BLaER1 treated with 17β-estradiol and CSF1 and Interleukin-3, amounts not matched to agents 10 nM and 100 nM (cell line): ENCODE data around the gene KLHL17.
"Not testable (repeated sequence)": the region's sequence is repeated elsewhere in the genome, so short reads cannot be mapped to it uniquely, and the experiment has no call there.

ENCODE experiments used
- H3K27ac ChIP-seq, 11 experiments: shearing (Covaris generic); formaldehyde crosslinking; 2 replicates each; pipeline ENCODE4 v1.8.1; 2022
- H3K27me3 ChIP-seq, 11 experiments: shearing (Covaris generic); formaldehyde crosslinking; 2 replicates each; pipeline ENCODE4 v1.8.1; 2022
- H3K36me3 ChIP-seq, 11 experiments: shearing (Covaris generic); formaldehyde crosslinking; 2 replicates each; pipeline ENCODE4 v1.8.1; 2022
- H3K4me1 ChIP-seq, 10 experiments: shearing (Covaris generic); formaldehyde crosslinking; 2 replicates each; pipeline ENCODE4 v1.8.1; 2022
- H3K4me2 ChIP-seq, 11 experiments: shearing (Covaris generic); formaldehyde crosslinking; 2 replicates each; pipeline ENCODE4 v1.8.1; 2022
- H3K4me3 ChIP-seq, 10 experiments: shearing (Covaris generic); formaldehyde crosslinking; 2 replicates each; pipeline ENCODE4 v1.8.1; 2022
- H3K9ac ChIP-seq, 11 experiments: shearing (Covaris generic); formaldehyde crosslinking; 2 replicates each; pipeline ENCODE4 v1.8.1; 2022
- H3K9me3 ChIP-seq, 11 experiments: shearing (Covaris generic); formaldehyde crosslinking; replicated peaks in 1 of 11; 2 replicates each; pipeline ENCODE4 v1.8.1; 2022
- H4K20me1 ChIP-seq, 11 experiments: shearing (Covaris generic); formaldehyde crosslinking; 2 replicates each; pipeline ENCODE4 v1.8.1; 2022
- Cebpa-rat ChIP-seq, 11 experiments: shearing (Covaris generic); IDR thresholded peaks; 2 replicates each; pipeline ENCODE4 v1.8.1; 2022

KLHL17 gene

GRCh38 chr1:991895-992294 lies 31.5 kb downstream of the KLHL17 start:
- Histone ChIP-seq H3K4me3 (no peak overlapping the region), H3K27ac (no peak overlapping the region), H3K4me1 (no peaks in the 10 kb centered on the region), H3K9me3 (peaks cover 0 to 18% (median 6%) of the 10 kb centered on the region in 11 experiments; a peak in 18 of 22 replicates), H3K36me3 (no peaks in the 10 kb centered on the region), H3K4me2 (no peak overlapping the region), H4K20me1 (peaks cover 0 to 10% (median 2%) of the 10 kb centered on the region in 11 experiments; a peak in 12 of 22 replicates), H3K27me3 (peaks cover 26 to 51% (median 36%) of the 10 kb centered on the region in 11 experiments), H3K9ac (no peak overlapping the region)
- TF ChIP-seq Cebpa-rat (IDR thresholded peaks at IDR 0.05): no peak

GRCh38 chr1:992362-992761 lies 32.0 kb downstream of the KLHL17 start:
- Histone ChIP-seq H4K20me1 (peaks cover 0 to 15% (median 6%) of the 10 kb centered on the region in 11 experiments; a peak in 16 of 22 replicates), H3K27ac (no peak overlapping the region), H3K4me3 (no peak overlapping the region), H3K27me3 (peaks cover 31 to 55% (median 41%) of the 10 kb centered on the region in 11 experiments), H3K4me2 (no peak overlapping the region), H3K9me3 (peaks cover 0 to 18% (median 6%) of the 10 kb centered on the region in 11 experiments; a peak in 18 of 22 replicates), H3K9ac (no peak overlapping the region), H3K4me1 (peaks cover 0 to 4% (median 0%) of the 10 kb centered on the region in 10 experiments; a peak in 7 of 20 replicates), H3K36me3 (no peaks in the 10 kb centered on the region)
- no peak for TF ChIP-seq Cebpa-rat (IDR thresholded peaks at IDR 0.05)

DNA sequence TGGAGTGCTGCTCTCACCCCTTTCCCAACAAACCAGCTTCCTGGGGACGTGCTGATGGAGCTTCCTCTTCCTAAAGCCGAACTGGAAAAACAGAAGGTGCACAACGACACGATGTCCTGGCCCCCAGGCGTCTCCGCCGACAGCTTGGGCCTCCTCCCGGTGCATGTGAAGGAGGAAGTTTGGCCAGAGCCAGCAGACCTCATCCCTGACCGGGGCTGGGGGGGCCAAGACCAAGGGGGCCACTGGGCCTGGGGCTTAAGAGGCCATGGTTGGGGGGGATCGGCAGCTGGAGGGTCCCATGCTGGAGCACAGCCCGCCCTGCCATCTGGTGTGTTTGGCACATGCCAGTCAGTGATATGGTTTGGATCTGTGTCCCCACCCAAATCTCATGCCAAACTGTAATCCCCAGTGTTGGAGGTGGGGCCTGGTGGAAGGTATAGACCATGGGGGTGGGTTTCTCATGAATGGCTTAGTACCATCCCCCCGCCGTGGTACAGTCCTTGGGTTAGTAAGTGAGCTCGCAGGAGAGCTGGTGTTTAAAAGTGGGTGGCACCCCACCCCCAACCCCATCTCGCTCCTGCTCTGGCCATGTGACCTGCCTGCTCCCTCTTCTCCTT lies 33.1 kb downstream of the KLHL17 start:
- peaks cover 0 to 15% (median 11%) of the 10 kb centered on the region in 10 experiments; a peak in 14 of 20 replicates for H3K4me1 ChIP-seq
- peaks cover 0 to 26% (median 16%) of the 10 kb centered on the region in 11 experiments; a peak in 18 of 22 replicates for H4K20me1 ChIP-seq
- no peak overlapping the region for H3K4me3 ChIP-seq
- H3K36me3 ChIP-seq: no peaks in the 10 kb centered on the region
- peaks cover 0 to 14% (median 6%) of the 10 kb centered on the region in 11 experiments; a peak in 18 of 22 replicates for H3K9me3 ChIP-seq
- no peak overlapping the region for H3K4me2 ChIP-seq
- H3K27ac ChIP-seq: no peak overlapping the region
- no peak for TF ChIP-seq Cebpa-rat (IDR thresholded peaks at IDR 0.05)
- peaks cover 42 to 65% (median 52%) of the 10 kb centered on the region in 11 experiments for H3K27me3 ChIP-seq
- H3K9ac ChIP-seq: no peak overlapping the region

DNA sequence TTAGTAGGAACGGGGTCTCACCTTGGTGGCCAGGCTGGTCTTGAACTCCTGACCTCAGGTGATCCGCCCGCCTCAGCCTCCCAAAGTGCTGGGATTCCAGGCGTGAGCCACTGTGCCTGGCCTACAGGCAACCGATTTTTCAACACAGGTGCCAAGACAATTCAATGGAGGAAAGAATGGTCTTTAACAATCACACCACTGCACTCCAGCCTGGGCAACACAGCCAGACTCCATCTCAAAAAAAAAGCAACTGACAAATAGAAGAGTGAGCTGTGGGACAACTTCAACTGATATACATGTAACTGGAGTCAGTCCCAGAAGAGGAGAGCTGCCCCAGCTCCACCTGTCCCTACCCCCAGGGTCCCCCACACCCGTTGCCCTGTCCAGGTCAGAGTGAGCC lies 34.2 kb downstream of the KLHL17 start:
- peaks cover 5 to 23% (median 20%) of the 10 kb centered on the region in 10 experiments; a peak in 19 of 20 replicates for H3K4me1 ChIP-seq
- H3K9me3 ChIP-seq: peaks cover 0 to 10% (median 6%) of the 10 kb centered on the region in 11 experiments; a peak in 18 of 22 replicates
- H3K36me3 ChIP-seq, H3K4me2 ChIP-seq, H3K9ac ChIP-seq, H3K4me3 ChIP-seq, H3K27ac ChIP-seq: not testable (repeated sequence)
- H4K20me1 ChIP-seq: peaks cover 0 to 34% (median 24%) of the 10 kb centered on the region in 11 experiments; a peak in 18 of 22 replicates
- peaks cover 53 to 68% (median 62%) of the 10 kb centered on the region in 11 experiments for H3K27me3 ChIP-seq

- Histone ChIP-seq H4K20me1 (peaks cover 0 to 48% (median 35%) of the 10 kb centered on the region in 11 experiments; a peak in 18 of 22 replicates), H3K4me2 (no peak overlapping the region), H3K27me3 (peaks cover 67 to 81% (median 75%) of the 10 kb centered on the region in 11 experiments)
These were observed 35.6 kb downstream of the KLHL17 start for GRCh38 chr1:995665-996633.

DNA sequence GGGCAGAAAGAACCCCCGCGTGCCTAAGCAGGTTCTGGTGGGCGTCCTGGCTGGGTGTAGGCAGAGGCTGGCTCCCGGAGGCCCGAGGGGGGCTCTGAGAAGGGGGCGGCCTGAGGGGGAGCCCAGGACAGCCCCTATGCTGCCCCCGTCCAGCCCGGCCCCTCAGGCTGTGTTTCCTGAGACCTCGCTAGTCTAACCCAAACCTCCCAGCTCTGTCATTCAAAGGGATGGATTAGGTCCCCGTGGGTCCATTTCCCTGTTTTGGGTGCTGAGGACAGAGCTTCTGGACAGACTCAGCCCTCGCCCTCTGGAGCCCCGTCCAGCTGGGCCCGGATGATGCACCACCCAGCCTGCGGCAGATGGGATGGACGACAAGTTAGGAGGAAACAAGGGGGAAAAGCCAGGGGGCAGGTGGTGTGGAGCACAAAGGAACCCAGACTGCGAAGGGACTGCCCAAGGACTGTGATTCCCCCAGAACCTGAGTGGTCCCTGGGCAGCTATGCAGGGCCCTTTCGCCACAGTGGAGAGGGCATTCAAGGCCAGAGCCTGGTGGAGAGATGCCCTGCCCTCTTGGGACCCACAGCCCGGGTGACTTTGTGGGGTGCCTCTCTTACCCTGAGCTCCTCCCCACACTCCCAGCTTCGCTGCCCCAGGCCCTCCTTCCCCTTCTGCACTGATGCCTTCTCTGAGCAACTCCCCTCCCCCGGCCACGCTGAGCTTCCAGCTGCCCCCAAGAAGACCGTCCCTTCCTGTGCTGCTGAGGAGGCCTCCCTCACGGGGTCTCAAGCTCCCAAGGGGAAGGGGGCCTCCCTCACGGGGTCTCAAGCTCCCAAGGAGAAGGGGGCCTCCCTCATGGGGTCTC lies 36.7 kb downstream of the KLHL17 start:
- Histone ChIP-seq H3K4me2 (0 out of 22 replicates have a peak overlapping the region, but pooled peaks of 1 of the 11 experiments have one; percentile 54), H3K27ac (no peak overlapping the region), H3K9me3 (peaks cover 0 to 5% (median 2%) of the 10 kb centered on the region in 11 experiments; a peak in 16 of 22 replicates), H3K27me3 (peaks cover 78 to 92% (median 86%) of the 10 kb centered on the region in 11 experiments), H3K4me1 (peaks cover 20 to 49% (median 44%) of the 10 kb centered on the region in 10 experiments; a peak in 19 of 20 replicates), H3K9ac (no peak overlapping the region), H3K36me3 (no peaks in the 10 kb centered on the region), H3K4me3 (no peak overlapping the region), H4K20me1 (peaks cover 0 to 59% (median 37%) of the 10 kb centered on the region in 11 experiments; a peak in 18 of 22 replicates)
- no peak for TF ChIP-seq Cebpa-rat (IDR thresholded peaks at IDR 0.05)

More at GRCh38 chr1:995665-996633, 35.6 kb downstream of the KLHL17 start:
- H3K27ac ChIP-seq: no peak overlapping the region
- H3K36me3 ChIP-seq: no peaks in the 10 kb centered on the region
- no peak for TF ChIP-seq Cebpa-rat (IDR thresholded peaks at IDR 0.05)
- no peak overlapping the region for H3K9ac ChIP-seq
- peaks cover 0 to 10% (median 6%) of the 10 kb centered on the region in 11 experiments; a peak in 18 of 22 replicates for H3K9me3 ChIP-seq
- no peak overlapping the region for H3K4me3 ChIP-seq
- H3K4me1 ChIP-seq: peaks cover 19 to 37% (median 34%) of the 10 kb centered on the region in 10 experiments; a peak in 19 of 20 replicates

GRCh38 chr1:997713-997992 lies 37.3 kb downstream of the KLHL17 start:
- no peaks in the 10 kb centered on the region; a peak in 1 of 22 replicates for H3K9me3 ChIP-seq
- no peak for TF ChIP-seq Cebpa-rat (IDR thresholded peaks at IDR 0.05)
- H4K20me1 ChIP-seq: peaks cover 0 to 59% (median 37%) of the 10 kb centered on the region in 11 experiments; a peak in 18 of 22 replicates
- peak overlapping the region in 1 of 11 experiments; percentile 54; a peak in 2 of 22 replicates for H3K4me2 ChIP-seq
- no peak overlapping the region for H3K4me3 ChIP-seq
- H3K4me1 ChIP-seq: peaks cover 20 to 53% (median 45%) of the 10 kb centered on the region in 10 experiments; a peak in 19 of 20 replicates
- H3K36me3 ChIP-seq: no peaks in the 10 kb centered on the region
- H3K9ac ChIP-seq: no peak overlapping the region
- no peak overlapping the region for H3K27ac ChIP-seq
- peaks cover 84 to 98% (median 92%) of the 10 kb centered on the region in 11 experiments for H3K27me3 ChIP-seq
